IMR-90 (cell line): Measurements from ENCODE around the gene RYR1. TPM values are rescaled to one million over a fixed set of nuclear protein-coding genes. Genes with fewer than 3 reads are reported as not detected.
"Not testable (repeated sequence)": the region's sequence is repeated elsewhere in the genome, so short reads cannot be mapped to it uniquely, and the experiment has no call there.

ENCODE experiments used
- ATAC-seq: fragments of 200-7000 bp; cut with Tn5 transposase; 2 replicates; pipeline ENCODE4 v1.9.1; 2020; ENCODE audit warnings: low read depth, mild to moderate bottlenecking, moderate library complexity
- BruUV-seq: library from RNA; stranded (reverse); fragments of 400-500 nt; replicated peaks from 2 replicates; lab custom pipeline; 2021; lab: Mats Ljungman, UMichigan
- CTCF ChIA-PET: fragments of 300-600 bp; formaldehyde crosslinking; extraction: SDS; loops from one replicate; lab custom pipeline; 2021; ENCODE audit warnings: antibody characterized with exemption; lab: Yijun Ruan, JAX
- POLR2A ChIA-PET: fragments of 300-600 bp; sonication (Branson Sonifier 250); formaldehyde crosslinking; loops from one replicate; lab custom pipeline; 2022; ENCODE audit warnings: antibody characterized with exemption; ENCODE audit not compliant: unreplicated experiment; lab: Charles Lee
- DNase-seq: peaks from one replicate; pipeline ENCODE4 v3.0.0; 2013
- H2AFZ ChIP-seq: replicated peaks from 2 replicates; pipeline ENCODE3; 2013; ENCODE audit warnings: low read length, mild to moderate bottlenecking; ENCODE audit not compliant: poor library complexity
- H2AK5ac ChIP-seq: 2 replicates; pipeline ENCODE4 v1.6.1; 2013; ENCODE audit warnings: low read depth, low read length, inconsistent platforms
- H2AK9ac ChIP-seq: replicated peaks from 2 replicates; pipeline ENCODE3; 2013; ENCODE audit warnings: mild to moderate bottlenecking, low read depth, low read length, moderate library complexity; ENCODE audit not compliant: poor library complexity
- H2BK120ac ChIP-seq: 2 replicates; pipeline ENCODE4 v1.6.1; 2013; ENCODE audit warnings: low read depth, low read length, inconsistent platforms
- H2BK15ac ChIP-seq: 3 replicates; pipeline ENCODE4 v1.6.1; 2013; ENCODE audit warnings: low read depth, low read length, inconsistent platforms
- H2BK20ac ChIP-seq: 2 replicates; pipeline ENCODE4 v1.6.1; 2013; ENCODE audit warnings: low read depth, mild to moderate bottlenecking, inconsistent platforms, low read length, moderate library complexity
- H2BK5ac ChIP-seq: 2 replicates; pipeline ENCODE4 v1.6.1; 2013; ENCODE audit warnings: mild to moderate bottlenecking, low read depth, low read length, inconsistent platforms; ENCODE audit not compliant: poor library complexity, severe bottlenecking
- H3K14ac ChIP-seq: replicated peaks from 2 replicates; pipeline ENCODE4 v1.6.1; 2013; ENCODE audit warnings: low read depth, low read length, inconsistent platforms
- H3K18ac ChIP-seq: 2 replicates; pipeline ENCODE4 v1.6.1; 2013; ENCODE audit warnings: low read depth, low read length, control low read depth
- H3K23ac ChIP-seq: 2 replicates; pipeline ENCODE4 v1.6.1; 2013; ENCODE audit warnings: low read depth, low read length, inconsistent platforms
- H3K27ac ChIP-seq: 2 replicates; pipeline ENCODE4 v1.5.1; 2013; ENCODE audit warnings: mild to moderate bottlenecking, control low read depth, low read length; ENCODE audit not compliant: insufficient read depth
- H3K27me3 ChIP-seq: 2 replicates; pipeline ENCODE4 v1.6.1; 2013; ENCODE audit warnings: low read length; ENCODE audit not compliant: control insufficient read depth, insufficient read depth
- H3K36me3 ChIP-seq: 2 replicates; pipeline ENCODE4 v1.6.1; 2013; ENCODE audit warnings: low read length, mixed read lengths; ENCODE audit not compliant: control insufficient read depth, insufficient read depth
- H3K4ac ChIP-seq: 2 replicates; pipeline ENCODE4 v1.6.1; 2013; ENCODE audit warnings: low read depth, low read length, inconsistent platforms
- H3K4me1 ChIP-seq: 2 replicates; pipeline ENCODE4 v1.6.1; 2013; ENCODE audit warnings: low read length, mixed read lengths; ENCODE audit not compliant: control insufficient read depth, insufficient read depth
- H3K4me2 ChIP-seq: 2 replicates; pipeline ENCODE4 v1.6.1; 2013; ENCODE audit warnings: low read depth, mild to moderate bottlenecking, control low read depth, low read length, moderate library complexity
- H3K4me3 ChIP-seq: 2 replicates; pipeline ENCODE4 v1.5.1; 2013; ENCODE audit warnings: low read depth, mild to moderate bottlenecking, control low read depth, low read length, moderate library complexity; ENCODE audit not compliant: insufficient read depth
- H3K56ac ChIP-seq: 2 replicates; pipeline ENCODE4 v1.6.1; 2013; ENCODE audit warnings: low read length, inconsistent platforms; ENCODE audit not compliant: insufficient read depth; ENCODE audit errors: extremely low read depth
- H3K79me1 ChIP-seq, 2 experiments: 2 replicates each; pipeline ENCODE4 v1.6.1; 2013; ENCODE audit warnings: low read length in 2 of 2, inconsistent platforms in 1 of 2, low read depth in 1 of 2
- H3K9ac ChIP-seq: 2 replicates; pipeline ENCODE4 v1.6.1; 2013; ENCODE audit warnings: low read depth, low read length, control low read depth
- H3K9me1 ChIP-seq: 2 replicates; pipeline ENCODE4 v1.6.1; 2013; ENCODE audit warnings: low read length, inconsistent platforms; ENCODE audit not compliant: insufficient read depth
- H3K9me3 ChIP-seq: 2 replicates; pipeline ENCODE4 v1.6.1; 2013; ENCODE audit warnings: low read length; ENCODE audit not compliant: control insufficient read depth, insufficient read depth
- H4K20me1 ChIP-seq: 2 replicates; pipeline ENCODE4 v1.6.1; 2013; ENCODE audit warnings: low read length, inconsistent platforms; ENCODE audit not compliant: insufficient read depth
- H4K5ac ChIP-seq: 2 replicates; pipeline ENCODE4 v1.6.1; 2013; ENCODE audit warnings: mild to moderate bottlenecking, low read depth, low read length, control low read depth
- H4K8ac ChIP-seq, 2 experiments: 2 replicates each; pipeline ENCODE4 v1.6.1; 2013; ENCODE audit warnings: low read depth in 2 of 2, low read length in 2 of 2, control low read depth in 1 of 2, inconsistent platforms in 1 of 2
- H4K91ac ChIP-seq: 2 replicates; pipeline ENCODE4 v1.6.1; 2013; ENCODE audit warnings: low read depth, low read length, inconsistent platforms; ENCODE audit not compliant: insufficient read depth
- BHLHE40 ChIP-seq: fragments of 150-350 bp; IDR thresholded peaks from 2 replicates; pipeline ENCODE4 v1.6.1; 2016; ENCODE audit warnings: mild to moderate bottlenecking, low read depth, low read length
- CHD1 ChIP-seq: IDR thresholded peaks from 2 replicates; pipeline ENCODE4 v1.6.1; 2012; ENCODE audit warnings: low read depth, low read length, improper control_type of control experiment
- FOS ChIP-seq: fragments of 150-350 bp; IDR thresholded peaks from 2 replicates; pipeline ENCODE4 v1.6.1; 2016; ENCODE audit warnings: low read depth, low read length
- MAZ ChIP-seq: IDR thresholded peaks from 2 replicates; pipeline ENCODE4 v1.6.1; 2012; ENCODE audit warnings: low read depth, mild to moderate bottlenecking, low read length, improper control_type of control experiment, moderate library complexity, borderline replicate concordance
- MXI1 ChIP-seq: IDR thresholded peaks from 2 replicates; pipeline ENCODE4 v1.6.1; 2012; ENCODE audit warnings: low read depth, mild to moderate bottlenecking, low read length, moderate library complexity, borderline replicate concordance
- POLR2A ChIP-seq: IDR thresholded peaks from 2 replicates; pipeline ENCODE4 v1.6.1; 2012; ENCODE audit warnings: mild to moderate bottlenecking, low read depth, low read length
- RCOR1 ChIP-seq: IDR thresholded peaks from 2 replicates; pipeline ENCODE4 v1.6.1; 2012; ENCODE audit warnings: mild to moderate bottlenecking, low read length, improper control_type of control experiment; ENCODE audit not compliant: insufficient replicate concordance
- RFX5 ChIP-seq: IDR thresholded peaks from 2 replicates; pipeline ENCODE4 v1.8.0; 2012; ENCODE audit warnings: low read depth, mild to moderate bottlenecking, low read length, moderate library complexity
- WGBS, 2 experiments: methylation state at CpG; one replicate each; pipeline versions ENCODE4 v1.1.5 to v1.1.7; 2013; ENCODE audit warnings: missing lambda C conversion rate in 2 of 2; ENCODE audit not compliant: insufficient read length in 1 of 2; ENCODE audit errors: extremely low coverage in 2 of 2; 5-methylcytosine and 5-hydroxymethylcytosine counted together
- dilution Hi-C: fragments of 300-500 bp; cut with HindIII; formaldehyde crosslinking; loops from one replicate; pipeline ENCODE4 v1.14.3; 2018; ENCODE audit warnings: low sequenced_read_pairs; ENCODE audit not compliant: unreplicated experiment
- in situ Hi-C: fragments of 300-500 bp; cut with MboI; formaldehyde crosslinking; loops from 3 replicates; pipeline ENCODE4 v1.14.3; 2019; ENCODE audit warnings: low sequenced_read_pairs, inconsistent platforms, mixed read lengths
- intact Hi-C: fragments of 100-400 bp; cut with micrococcal nuclease; formaldehyde crosslinking; loops from 2 replicates; pipeline ENCODE4 v1.10.0; 2022
- polyA plus RNA-seq, 3 experiments: library from polyadenylated mRNA; depleted of rRNA; stranded (reverse); fragments of >200 nt; gene quantifications; 2 replicates each; pipeline ENCODE4 v1.2.3, GENCODE V29; 2012; ENCODE audit warnings: low replicate concordance in 1 of 3
- total RNA-seq: library from RNA; depleted of rRNA; stranded (reverse); fragments of >200 nt; gene quantifications from 2 replicates; pipeline ENCODE4 v1.2.3, GENCODE V29; 2012
- TF ChIP-seq, protein P1 (sequence below): fragments of 150-350 bp; IDR thresholded peaks from 2 replicates; pipeline ENCODE4 v1.6.1; 2017; ENCODE audit warnings: mild to moderate bottlenecking, antibody characterized with exemption, low read length, low read depth

The RYR1 gene
- total and polyA plus RNA-seq, 2 of the 4 experiments (the other 2 are of a cell fraction) = not detected

DNA sequence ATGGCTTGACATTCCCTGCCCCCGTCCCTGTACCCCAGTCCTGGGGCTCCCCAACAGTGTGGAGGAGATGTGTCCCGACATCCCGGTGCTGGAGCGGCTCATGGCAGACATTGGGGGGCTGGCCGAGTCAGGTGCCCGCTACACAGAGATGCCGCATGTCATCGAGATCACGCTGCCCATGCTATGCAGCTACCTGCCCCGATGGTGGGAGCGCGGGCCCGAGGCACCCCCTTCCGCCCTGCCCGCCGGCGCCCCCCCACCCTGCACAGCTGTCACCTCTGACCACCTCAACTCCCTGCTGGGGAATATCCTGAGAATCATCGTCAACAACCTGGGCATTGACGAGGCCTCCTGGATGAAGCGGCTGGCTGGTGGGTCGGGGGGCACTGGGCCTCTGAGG is 83.8 kb downstream of the RYR1 start:
- H4K20me1 ChIP-seq = no peaks in the 10 kb centered on the region
- POLR2A ChIA-PET = no interaction called here
- CTCF ChIA-PET = no interaction called here
- no peaks in the 10 kb centered on the region for H3K4me1 ChIP-seq
- no peak overlapping the region for H2BK15ac ChIP-seq
- H4K8ac ChIP-seq = no peak overlapping the region
- H3K23ac ChIP-seq = no peak overlapping the region
- H2AFZ ChIP-seq = no peak overlapping the region
- no peak overlapping the region for H4K91ac ChIP-seq
- H3K9me1 ChIP-seq = no peaks in the 10 kb centered on the region
- H4K5ac ChIP-seq = no peak overlapping the region
- H3K4me2 ChIP-seq = no peak overlapping the region
- no peak overlapping the region for H2BK120ac ChIP-seq
- H3K14ac ChIP-seq = no peak overlapping the region
- no peak for ATAC-seq
- no peaks in the 10 kb centered on the region for H3K9me3 ChIP-seq
- no peak overlapping the region for H3K4ac ChIP-seq
- no peaks in the 10 kb centered on the region for H3K36me3 ChIP-seq
- H2AK5ac ChIP-seq = no peak overlapping the region
- peaks cover 6% of the 10 kb centered on the region; the same call in 1 of the 2 replicates for H3K27me3 ChIP-seq
- no peak overlapping the region for H3K4me3 ChIP-seq
- no peak overlapping the region for H2AK9ac ChIP-seq
- H3K27ac ChIP-seq = no peak overlapping the region
- no peak overlapping the region for H3K18ac ChIP-seq
- dilution Hi-C loops (no loop called here), intact Hi-C loops (loop anchor here (10.0 kb wide), 1 partner anchor 283 kb away; no protein-coding TSS in a partner anchor), in situ Hi-C loops (no loop called here)
- no peak overlapping the region for H3K9ac ChIP-seq
- DNase-seq = no peak
- BruUV-seq = no TSS peak
- no peak overlapping the region for H2BK5ac ChIP-seq
- no peak overlapping the region for H3K56ac ChIP-seq
- WGBS, 2 experiments = 67% methylated on average over 3 of the region's 21 CpGs; no CpG with 5 or more reads in 1 of the 2 experiments
- H3K79me1 ChIP-seq = no peaks in the 10 kb centered on the region
- H2BK20ac ChIP-seq = no peak overlapping the region
- no peak for TF ChIP-seq POLR2A
- TF ChIP-seq FOS = no peak
- no peak for TF ChIP-seq MAZ
- TF ChIP-seq, protein P1, sequence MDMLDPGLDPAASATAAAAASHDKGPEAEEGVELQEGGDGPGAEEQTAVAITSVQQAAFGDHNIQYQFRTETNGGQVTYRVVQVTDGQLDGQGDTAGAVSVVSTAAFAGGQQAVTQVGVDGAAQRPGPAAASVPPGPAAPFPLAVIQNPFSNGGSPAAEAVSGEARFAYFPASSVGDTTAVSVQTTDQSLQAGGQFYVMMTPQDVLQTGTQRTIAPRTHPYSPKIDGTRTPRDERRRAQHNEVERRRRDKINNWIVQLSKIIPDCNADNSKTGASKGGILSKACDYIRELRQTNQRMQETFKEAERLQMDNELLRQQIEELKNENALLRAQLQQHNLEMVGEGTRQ = no peak
- no peak for TF ChIP-seq BHLHE40
- no peak for TF ChIP-seq CHD1
- no peak for TF ChIP-seq MXI1
- no peak for TF ChIP-seq RFX5
- TF ChIP-seq RCOR1 = no peak

DNA sequence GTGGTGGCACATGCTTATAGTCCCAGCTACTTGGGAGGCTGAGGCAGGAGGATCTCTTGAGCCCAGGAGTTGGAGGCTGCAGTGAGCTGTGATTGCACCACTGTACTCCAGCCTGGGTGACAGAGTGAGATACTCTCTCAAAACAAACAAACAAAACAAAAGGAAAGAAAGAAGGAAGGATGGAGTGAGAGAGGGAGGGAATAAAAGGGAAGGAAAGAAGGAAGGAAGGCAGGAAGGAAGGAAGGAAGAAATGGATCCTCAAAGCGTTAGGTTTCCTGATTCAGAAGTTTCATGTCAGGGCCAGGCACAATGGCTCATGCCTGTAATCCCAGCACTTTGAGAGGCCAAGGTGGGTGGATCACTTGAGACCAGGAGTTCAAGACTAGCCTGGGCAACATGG is 84.5 kb downstream of the RYR1 start:
- H3K4me1 ChIP-seq, POLR2A ChIA-PET, H3K56ac ChIP-seq, H3K9me3 ChIP-seq, H3K27me3 ChIP-seq, DNase-seq, H3K14ac ChIP-seq, H3K18ac ChIP-seq, H2BK15ac ChIP-seq, H3K79me1 ChIP-seq, H3K23ac ChIP-seq, H3K36me3 ChIP-seq, H4K5ac ChIP-seq, H3K4ac ChIP-seq, H4K20me1 ChIP-seq, H2BK5ac ChIP-seq, H2AFZ ChIP-seq, CTCF ChIA-PET, H2BK20ac ChIP-seq, H3K27ac ChIP-seq, H3K4me2 ChIP-seq, dilution Hi-C loops, in situ Hi-C loops, H2AK5ac ChIP-seq, BruUV-seq, H3K4me3 ChIP-seq, H3K9me1 ChIP-seq, H3K9ac ChIP-seq, H2AK9ac ChIP-seq, H4K91ac ChIP-seq, ATAC-seq, H2BK120ac ChIP-seq, H4K8ac ChIP-seq: not testable (repeated sequence)
- intact Hi-C loops = loop anchor here (10.0 kb wide), 1 partner anchor 283 kb away; no protein-coding TSS in a partner anchor
- 100% methylated on average over 1 of the region's 1 CpG; no CpG with 5 or more reads in 1 of the 2 experiments for WGBS, 2 experiments
